RPMI8226 (cell line): ENCODE results near the gene MGAT3.

Experiments
- DNase-seq: peaks from one replicate; pipeline ENCODE4 v3.0.0-alpha.2; 2015

Gene MGAT3

GRCh38 chr22:39472570-39473556 lies 16.1 kb downstream of the MGAT3 start:
- DNase-seq = peak; percentile 78

- no peak for DNase-seq
Measured at GRCh38 chr22:39473851-39474250, 17.0 kb downstream of the MGAT3 start.

- DNase-seq = no peak
Measured at GRCh38 chr22:39474351-39475111, 17.7 kb downstream of the MGAT3 start.

GRCh38 chr22:39475337-39475736 lies 18.5 kb downstream of the MGAT3 start:
- DNase-seq = no peak

GRCh38 chr22:39475902-39476301 lies 19.1 kb downstream of the MGAT3 start:
- no peak for DNase-seq

- no peak for DNase-seq
Measured at GRCh38 chr22:39476664-39477063, 19.9 kb downstream of the MGAT3 start.

- DNase-seq = no peak
Measured at GRCh38 chr22:39477542-39477941, 20.7 kb downstream of the MGAT3 start.

- DNase-seq = peak; percentile 63
Measured at GRCh38 chr22:39478441-39478850, 21.6 kb downstream of the MGAT3 start.

GRCh38 chr22:39479254-39479653 lies 22.4 kb downstream of the MGAT3 start:
- no peak for DNase-seq

- DNase-seq = no peak
Measured at GRCh38 chr22:39480557-39480956, 23.7 kb downstream of the MGAT3 start.

- no peak for DNase-seq
Measured at GRCh38 chr22:39481054-39481453, 24.2 kb downstream of the MGAT3 start.

GRCh38 chr22:39481595-39481994 lies 24.8 kb downstream of the MGAT3 start:
- DNase-seq = no peak

- peak; percentile 30 for DNase-seq
Measured at GRCh38 chr22:39482768-39483167, 26.0 kb downstream of the MGAT3 start.

- no peak for DNase-seq
Measured at GRCh38 chr22:39486951-39487825, 30.4 kb downstream of the MGAT3 start.

GRCh38 chr22:39487826-39488520 lies 31.2 kb downstream of the MGAT3 start:
- no peak for DNase-seq

GRCh38 chr22:39488563-39489083 lies 31.8 kb downstream of the MGAT3 start:
- DNase-seq = no peak

- DNase-seq = peak; percentile 48
Measured at GRCh38 chr22:39489094-39490068, 32.6 kb downstream of the MGAT3 start.

GRCh38 chr22:39490135-39490798 lies 33.5 kb downstream of the MGAT3 start:
- DNase-seq = peak; percentile 90

- no peak for DNase-seq
Measured at GRCh38 chr22:39490966-39491680, 34.3 kb downstream of the MGAT3 start.
